ENCODE data around the gene ARHGEF40. TPM values are rescaled to one million over a fixed set of nuclear protein-coding genes. Genes with fewer than 3 reads are reported as not detected.

Gene ARHGEF40
- total and polyA plus RNA-seq, 10 of the 15 experiments (the other 5 are each of a cell fraction or from before 2014, with no cell fraction given), result 0.03 to 0.31 (median 0.08) TPM; not detected in 2

DNA sequence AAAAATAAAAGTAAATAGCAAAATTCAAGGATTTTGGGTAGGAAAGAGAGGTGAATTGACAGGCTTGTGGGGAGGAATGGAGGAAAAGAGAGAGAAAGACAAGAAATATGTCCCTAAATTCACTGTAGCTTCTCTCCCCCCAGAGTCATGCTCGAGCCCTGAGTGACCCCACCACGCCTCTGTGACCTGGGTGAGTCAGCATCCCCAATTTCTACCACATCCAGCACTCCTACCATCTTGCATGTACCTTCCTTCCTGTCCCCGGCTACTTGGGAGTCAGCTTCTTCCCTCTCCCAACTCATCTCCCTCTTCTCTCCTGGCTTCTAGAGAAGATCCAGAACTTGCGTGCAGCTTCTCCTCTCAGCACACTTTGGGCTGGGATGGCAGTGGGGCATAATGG lies 18.6 kb downstream of the ARHGEF40 start:
- Histone ChIP-seq H2AFZ (ENCODE audit: control insufficient read depth, low read depth, low read length) (no peak overlapping the region), H3K27ac (ENCODE audit: control insufficient read depth, insufficient read depth) (no peak overlapping the region), H3K4me2 (ENCODE audit: control insufficient read depth, insufficient read depth) (no peak overlapping the region), H3K4me3 (no peak overlapping the region), H3K36me3 (ENCODE audit: control insufficient read depth in 2 of 2, insufficient read depth in 2 of 2, low read length in 1 of 2) (no peaks in the 10 kb centered on the region), H3K9me3 (replicated peaks; ENCODE audit: control insufficient read depth, insufficient read depth, low read length) (no peaks in the 10 kb centered on the region), H3K9ac (ENCODE audit: control insufficient read depth, insufficient read depth, low read length) (no peak overlapping the region), H3K79me2 (ENCODE audit: control insufficient read depth, insufficient read depth, low read length) (no peaks in the 10 kb centered on the region), H4K20me1 (ENCODE audit: control insufficient read depth, insufficient read depth) (no peaks in the 10 kb centered on the region), H3K4me1 (ENCODE audit: control insufficient read depth, insufficient read depth, low read length) (no peaks in the 10 kb centered on the region), H3K27me3 (replicated peaks in 1 of 2; ENCODE audit: control insufficient read depth in 2 of 2, insufficient read depth in 2 of 2, low read length in 1 of 2) (no peaks in the 10 kb centered on the region)
- ATAC-seq (no peak), FAIRE-seq (no peak), DNase-seq (ENCODE audit: low read depth, low spot score) (no peak)
- in situ Hi-C loops (cut with MboI), result no loop called here
- POLR2A ChIA-PET, result no interaction called here
- SMC1A ChIA-PET (ENCODE audit: uncharacterized antibody, unreplicated experiment), result interaction anchor here (1.1 to 2.6 kb wide), 4 partner anchors 20 to 74 kb away, joined by 3 to 10 read pairs (median 6); no protein-coding TSS in a partner anchor
- BruUV-seq (replicated peaks), result no TSS peak
- TF ChIP-seq BCL3 (IDR thresholded peaks at IDR 0.05; ENCODE audit: borderline replicate concordance, insufficient read depth, low read depth, low read length, poor library complexity, severe bottlenecking) (no peak), TCF12 (IDR thresholded peaks at IDR 0.05; ENCODE audit: low read depth, low read length) (no peak), CBX3 (IDR thresholded peaks at IDR 0.05; ENCODE audit: borderline replicate concordance, low read depth) (no peak), DPF2 (IDR thresholded peaks at IDR 0.05) (no peak), PAX8 (IDR thresholded peaks at IDR 0.05) (no peak), POLR2AphosphoS5 (IDR thresholded peaks at IDR 0.05; ENCODE audit: low read length) (no peak), ASH2L (IDR thresholded peaks at IDR 0.05; ENCODE audit: borderline replicate concordance, low read depth) (no peak), KLF5 (IDR thresholded peaks at IDR 0.05; ENCODE audit: partially characterized antibody) (no peak), GABPA (IDR thresholded peaks at IDR 0.05; ENCODE audit: low read depth) (no peak), CHD1 (IDR thresholded peaks at IDR 0.05; ENCODE audit: low read depth, low read length) (no peak), HCFC1 (IDR thresholded peaks at IDR 0.05; ENCODE audit: low read length) (no peak), CBX5 (IDR thresholded peaks at IDR 0.05; ENCODE audit: low read depth) (no peak), MLLT1 (IDR thresholded peaks at IDR 0.05) (no peak), YY1 (IDR thresholded peaks at IDR 0.05; ENCODE audit: low read depth, low read length) (no peak), ZSCAN29 (IDR thresholded peaks at IDR 0.05) (no peak), ATF7 (IDR thresholded peaks at IDR 0.05; ENCODE audit: low read depth) (no peak), TCF3 (IDR thresholded peaks at IDR 0.05; ENCODE audit: borderline replicate concordance, insufficient read depth, low read depth, low read length) (no peak)
- TF ChIP-seq, protein P1, sequence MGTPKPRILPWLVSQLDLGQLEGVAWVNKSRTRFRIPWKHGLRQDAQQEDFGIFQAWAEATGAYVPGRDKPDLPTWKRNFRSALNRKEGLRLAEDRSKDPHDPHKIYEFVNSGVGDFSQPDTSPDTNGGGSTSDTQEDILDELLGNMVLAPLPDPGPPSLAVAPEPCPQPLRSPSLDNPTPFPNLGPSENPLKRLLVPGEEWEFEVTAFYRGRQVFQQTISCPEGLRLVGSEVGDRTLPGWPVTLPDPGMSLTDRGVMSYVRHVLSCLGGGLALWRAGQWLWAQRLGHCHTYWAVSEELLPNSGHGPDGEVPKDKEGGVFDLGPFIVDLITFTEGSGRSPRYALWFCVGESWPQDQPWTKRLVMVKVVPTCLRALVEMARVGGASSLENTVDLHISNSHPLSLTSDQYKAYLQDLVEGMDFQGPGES (IDR thresholded peaks at IDR 0.05), result no peak
- TF ChIP-seq, protein P2, sequence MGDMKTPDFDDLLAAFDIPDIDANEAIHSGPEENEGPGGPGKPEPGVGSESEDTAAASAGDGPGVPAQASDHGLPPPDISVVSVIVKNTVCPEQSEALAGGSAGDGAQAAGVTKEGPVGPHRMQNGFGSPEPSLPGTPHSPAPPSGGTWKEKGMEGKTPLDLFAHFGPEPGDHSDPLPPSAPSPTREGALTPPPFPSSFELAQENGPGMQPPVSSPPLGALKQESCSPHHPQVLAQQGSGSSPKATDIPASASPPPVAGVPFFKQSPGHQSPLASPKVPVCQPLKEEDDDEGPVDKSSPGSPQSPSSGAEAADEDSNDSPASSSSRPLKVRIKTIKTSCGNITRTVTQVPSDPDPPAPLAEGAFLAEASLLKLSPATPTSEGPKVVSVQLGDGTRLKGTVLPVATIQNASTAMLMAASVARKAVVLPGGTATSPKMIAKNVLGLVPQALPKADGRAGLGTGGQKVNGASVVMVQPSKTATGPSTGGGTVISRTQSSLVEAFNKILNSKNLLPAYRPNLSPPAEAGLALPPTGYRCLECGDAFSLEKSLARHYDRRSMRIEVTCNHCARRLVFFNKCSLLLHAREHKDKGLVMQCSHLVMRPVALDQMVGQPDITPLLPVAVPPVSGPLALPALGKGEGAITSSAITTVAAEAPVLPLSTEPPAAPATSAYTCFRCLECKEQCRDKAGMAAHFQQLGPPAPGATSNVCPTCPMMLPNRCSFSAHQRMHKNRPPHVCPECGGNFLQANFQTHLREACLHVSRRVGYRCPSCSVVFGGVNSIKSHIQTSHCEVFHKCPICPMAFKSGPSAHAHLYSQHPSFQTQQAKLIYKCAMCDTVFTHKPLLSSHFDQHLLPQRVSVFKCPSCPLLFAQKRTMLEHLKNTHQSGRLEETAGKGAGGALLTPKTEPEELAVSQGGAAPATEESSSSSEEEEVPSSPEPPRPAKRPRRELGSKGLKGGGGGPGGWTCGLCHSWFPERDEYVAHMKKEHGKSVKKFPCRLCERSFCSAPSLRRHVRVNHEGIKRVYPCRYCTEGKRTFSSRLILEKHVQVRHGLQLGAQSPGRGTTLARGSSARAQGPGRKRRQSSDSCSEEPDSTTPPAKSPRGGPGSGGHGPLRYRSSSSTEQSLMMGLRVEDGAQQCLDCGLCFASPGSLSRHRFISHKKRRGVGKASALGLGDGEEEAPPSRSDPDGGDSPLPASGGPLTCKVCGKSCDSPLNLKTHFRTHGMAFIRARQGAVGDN (IDR thresholded peaks at IDR 0.05), result no peak
- 32% methylated on average over 4 of the region's 4 CpGs for WGBS (ENCODE audit: insufficient coverage, insufficient replicate concordance, low lambda C conversion rate, missing lambda C conversion rate)
- intact Hi-C loops (cut with micrococcal nuclease; ENCODE audit: unreplicated experiment), result no loop called here
- CTCF ChIA-PET, result interaction anchor here (1.2 to 5.6 kb wide), 9 partner anchors 12 to 75 kb away, joined by 3 to 61 read pairs (median 6); partner anchors contain the start of genes ARHGEF40 and TMEM253
- RAD21 ChIA-PET (ENCODE audit: unreplicated experiment), result interaction anchor here (1.3 to 2.7 kb wide), 5 partner anchors 9 to 74 kb away, joined by 3 to 12 read pairs (median 7); no protein-coding TSS in a partner anchor

Data from GM12878 (cell line).